ENCODE results near the gene TMTC1.
"Not testable (repeated sequence)": the region's sequence is repeated elsewhere in the genome, so short reads cannot be mapped to it uniquely, and the experiment has no call there.

The TMTC1 gene

GRCh38 chr12:29656762-29657538, 126.8 kb downstream of the TMTC1 start:
- no peak for DNase-seq

DNA sequence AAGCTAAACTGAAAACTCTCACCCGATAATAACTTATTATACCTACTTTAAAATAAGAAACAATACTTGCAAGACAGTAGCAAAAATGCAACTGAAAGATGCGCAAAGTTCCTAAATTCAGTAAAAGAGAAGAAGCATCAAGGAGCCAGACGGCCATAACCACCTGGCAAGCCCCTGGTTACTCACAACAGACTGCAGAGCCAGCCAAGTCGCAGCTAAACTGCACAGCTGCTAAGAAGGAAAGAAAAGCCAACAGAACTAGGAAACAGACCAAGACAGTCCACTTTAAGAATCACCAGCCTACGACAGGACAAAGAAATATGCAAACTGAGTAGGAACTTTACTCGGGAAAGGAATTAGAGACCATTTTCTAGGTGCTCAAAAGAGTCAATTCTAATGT, 127.9 kb downstream of the TMTC1 start:
- no peak for DNase-seq

GRCh38 chr12:29653286-29653685, 130.5 kb downstream of the TMTC1 start:
- DNase-seq: no peak

GRCh38 chr12:29650371-29650770, 133.4 kb downstream of the TMTC1 start:
- no peak for DNase-seq

GRCh38 chr12:29649722-29650121, 134.0 kb downstream of the TMTC1 start:
- DNase-seq: no peak

DNA sequence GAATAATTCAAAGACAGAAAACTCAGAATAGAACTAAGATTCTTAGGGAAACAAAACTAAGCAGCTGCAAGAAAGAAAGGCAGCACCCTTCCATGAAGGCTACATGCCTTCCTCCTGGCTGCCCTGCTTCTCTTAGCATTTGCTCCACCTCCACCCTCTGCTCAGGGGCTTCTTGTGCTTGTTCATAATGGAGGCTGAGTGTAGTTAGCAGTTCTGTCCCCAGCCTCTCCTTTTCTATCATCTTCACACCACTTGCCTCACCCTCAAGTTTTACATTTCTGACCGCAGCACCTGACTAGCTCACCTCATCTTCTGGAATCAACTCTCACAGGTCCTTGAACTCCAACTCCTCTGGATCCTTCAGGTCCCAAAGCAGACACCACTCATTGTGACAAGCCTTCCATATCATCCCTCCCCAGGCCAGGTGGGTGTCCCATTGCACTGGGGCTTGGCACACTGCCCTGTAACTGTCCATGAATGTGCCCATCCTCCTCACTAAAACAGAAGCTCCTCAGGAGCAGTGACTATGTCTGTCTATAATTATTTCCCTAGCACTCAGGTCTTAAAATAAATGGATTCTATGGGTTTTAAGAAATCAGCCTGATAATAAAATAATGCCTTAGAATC, 139.1 kb downstream of the TMTC1 start:
- DNase-seq: no peak

DNA sequence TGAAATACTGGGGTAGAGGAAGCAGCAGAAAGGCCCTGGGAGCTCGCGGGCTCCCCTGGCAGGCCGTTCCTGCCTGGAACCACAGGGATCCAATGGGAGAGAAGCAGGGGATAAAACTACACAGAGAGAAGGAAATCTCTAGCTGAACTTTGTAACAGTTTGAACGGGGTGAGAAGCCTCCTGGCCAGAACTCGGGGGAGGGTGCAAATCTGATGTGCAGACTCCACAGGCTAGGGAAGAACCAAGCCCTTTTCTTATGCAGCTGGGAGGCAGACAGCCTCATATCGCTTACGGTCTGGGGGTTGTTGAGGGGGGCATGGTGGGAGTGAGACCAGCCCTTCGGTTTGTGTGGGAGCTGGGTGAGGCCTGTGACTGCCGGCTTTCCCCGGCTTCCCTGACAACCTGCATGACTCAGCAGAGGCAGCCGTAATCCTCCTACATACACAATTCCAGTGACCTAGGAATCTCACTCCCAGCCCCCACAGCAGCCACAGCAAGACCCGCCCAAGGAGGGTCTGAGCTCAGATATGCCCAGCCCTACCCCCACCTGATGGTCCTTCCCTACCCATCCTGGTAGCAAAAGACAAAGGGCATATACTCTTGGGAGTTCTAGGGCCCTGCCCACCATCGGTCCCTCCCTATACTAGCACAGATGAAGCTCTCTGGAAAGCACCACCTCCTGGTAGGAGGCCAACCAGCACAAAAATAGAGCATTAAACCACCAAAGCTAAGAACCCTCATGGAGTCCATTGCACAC, 143.0 kb downstream of the TMTC1 start:
- DNase-seq: no peak

DNA sequence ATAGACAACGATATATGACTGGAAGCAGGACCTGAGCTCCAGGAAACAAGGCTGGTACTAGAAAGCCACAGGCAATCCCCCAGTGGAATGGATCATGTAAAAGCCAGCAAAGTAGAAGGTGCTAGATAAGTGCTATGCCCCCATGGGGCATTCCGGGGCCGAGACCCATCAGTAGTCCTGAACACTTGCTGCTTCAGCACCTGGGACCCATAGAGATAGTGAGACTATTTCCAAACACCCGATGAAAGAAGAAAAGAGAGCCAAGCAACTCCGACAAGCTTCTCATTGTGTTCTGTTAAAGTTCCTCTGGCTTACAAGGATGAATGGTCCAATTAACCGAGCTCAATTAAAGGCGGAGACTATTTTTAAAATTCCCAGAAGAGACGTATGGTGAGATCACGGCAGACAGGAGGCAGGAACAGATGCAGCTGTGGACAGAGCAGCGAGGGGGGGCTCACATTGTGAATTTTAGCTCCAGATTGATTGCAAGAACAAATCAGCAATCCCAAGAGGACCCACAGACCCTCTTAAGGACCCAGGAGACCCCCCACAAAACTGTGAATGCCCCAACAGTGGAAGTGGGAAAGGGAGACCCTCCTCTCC, 143.7 kb downstream of the TMTC1 start:
- no peak for DNase-seq

- no peak for DNase-seq
Measured at GRCh38 chr12:29638528-29638927, 145.2 kb downstream of the TMTC1 start.

DNA sequence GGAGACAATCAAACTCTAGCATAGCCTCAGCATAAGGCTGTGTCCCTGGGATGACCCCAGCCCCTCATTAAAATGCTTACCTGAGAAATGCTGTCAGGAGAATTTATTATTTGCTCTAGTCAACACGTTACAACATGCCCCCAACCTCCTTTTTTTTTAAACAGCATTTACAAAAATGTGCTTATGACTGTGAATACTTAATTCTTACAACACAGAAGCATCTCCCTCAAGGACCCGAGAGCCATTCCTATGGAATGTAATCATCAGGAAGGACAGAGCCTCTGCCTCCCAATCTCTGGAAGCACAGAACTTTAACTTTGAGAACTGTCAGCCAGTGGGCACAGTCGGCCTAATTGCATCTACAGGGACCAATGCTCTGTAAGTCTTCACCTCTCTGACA, 149.7 kb downstream of the TMTC1 start:
- no peak for DNase-seq

DNA sequence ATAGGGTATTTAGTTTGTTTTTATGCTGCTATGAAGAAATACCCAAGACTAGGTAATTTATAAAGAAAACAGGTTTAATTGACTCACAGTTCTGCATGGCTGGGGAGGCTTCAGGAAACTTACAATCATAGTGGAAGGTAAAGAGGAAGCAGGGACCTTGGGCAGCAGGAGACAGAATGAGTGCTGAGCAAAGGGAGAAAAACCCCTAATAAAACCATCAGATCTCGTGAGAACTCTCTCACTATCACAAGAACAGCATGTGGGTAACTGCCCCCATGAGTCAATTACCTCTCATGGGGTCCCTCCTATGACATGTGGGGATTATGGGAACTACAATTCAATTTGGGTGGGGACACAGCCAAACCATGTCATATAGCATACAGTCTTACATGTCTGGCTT, 153.6 kb downstream of the TMTC1 start:
- not testable (repeated sequence) for DNase-seq

DNA sequence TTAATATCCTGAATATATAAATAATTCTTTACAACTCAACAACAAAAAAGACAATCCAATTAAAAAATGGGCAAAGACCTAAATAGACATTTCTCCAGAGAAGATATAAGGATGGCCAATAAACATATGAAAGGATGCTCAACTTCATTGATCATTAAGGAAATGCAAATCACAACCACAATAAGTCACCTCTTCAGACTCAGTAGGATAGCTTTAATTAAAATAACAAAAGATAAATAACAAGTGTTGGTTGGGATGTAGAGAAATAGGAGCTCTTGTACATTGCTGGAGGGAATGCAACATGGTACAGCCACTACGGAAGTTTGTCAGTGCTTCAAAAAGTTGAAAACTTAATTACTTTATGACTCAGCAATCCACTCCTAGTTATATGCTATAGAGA, 156.5 kb downstream of the TMTC1 start:
- DNase-seq: no peak

DNA sequence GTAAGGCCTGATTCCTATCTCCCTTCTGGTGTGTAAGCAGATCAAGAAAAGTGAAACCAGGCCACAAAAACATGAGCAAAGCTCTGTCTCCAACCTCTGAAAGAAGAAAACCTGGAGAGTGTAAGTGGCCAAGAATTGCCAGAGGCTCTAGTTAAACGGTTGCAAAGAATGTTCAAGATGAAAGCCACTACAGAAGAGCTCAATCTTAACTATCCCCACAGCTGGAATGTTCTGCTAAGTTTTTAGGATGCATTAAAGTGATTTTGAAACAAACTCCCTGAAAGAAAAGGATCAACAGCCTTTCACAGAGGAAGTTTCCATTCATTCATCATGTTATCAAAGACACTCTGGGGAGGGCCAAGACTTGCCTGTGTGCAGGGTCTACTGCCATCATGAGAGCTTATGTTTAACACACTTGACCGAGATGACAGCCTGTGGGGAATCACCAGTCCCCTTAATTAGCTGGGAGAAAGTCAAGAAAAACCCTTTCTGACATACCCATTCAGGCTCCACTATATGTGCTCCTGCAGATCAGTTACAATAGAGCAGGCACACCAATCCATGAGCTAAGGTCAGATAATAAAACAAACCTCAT, 158.3 kb downstream of the TMTC1 start:
- no peak for DNase-seq

- DNase-seq: no peak
Measured at GRCh38 chr12:29622251-29622650, 161.5 kb downstream of the TMTC1 start.

DNA sequence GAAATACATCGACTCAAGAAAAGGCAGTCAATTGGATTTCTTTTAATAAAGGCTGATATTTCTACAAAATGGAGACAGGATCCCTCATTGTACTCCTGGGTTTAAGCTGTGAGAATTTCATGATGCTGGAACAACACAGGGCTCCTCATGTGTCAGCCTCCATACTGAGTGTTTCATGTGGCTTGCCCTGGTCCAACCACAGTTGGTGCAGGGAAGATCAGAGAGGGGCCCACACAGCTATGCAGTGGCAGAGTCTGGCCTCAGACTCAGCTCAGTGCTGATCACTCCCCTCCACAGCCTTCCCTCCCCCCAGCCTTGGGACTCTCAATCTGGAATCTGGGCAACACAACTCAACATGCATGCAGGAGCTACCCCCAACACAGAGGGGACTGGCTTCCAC, 163.7 kb downstream of the TMTC1 start:
- DNase-seq: no peak

GRCh38 chr12:29617407-29617803, 166.3 kb downstream of the TMTC1 start:
- DNase-seq: no peak

DNA sequence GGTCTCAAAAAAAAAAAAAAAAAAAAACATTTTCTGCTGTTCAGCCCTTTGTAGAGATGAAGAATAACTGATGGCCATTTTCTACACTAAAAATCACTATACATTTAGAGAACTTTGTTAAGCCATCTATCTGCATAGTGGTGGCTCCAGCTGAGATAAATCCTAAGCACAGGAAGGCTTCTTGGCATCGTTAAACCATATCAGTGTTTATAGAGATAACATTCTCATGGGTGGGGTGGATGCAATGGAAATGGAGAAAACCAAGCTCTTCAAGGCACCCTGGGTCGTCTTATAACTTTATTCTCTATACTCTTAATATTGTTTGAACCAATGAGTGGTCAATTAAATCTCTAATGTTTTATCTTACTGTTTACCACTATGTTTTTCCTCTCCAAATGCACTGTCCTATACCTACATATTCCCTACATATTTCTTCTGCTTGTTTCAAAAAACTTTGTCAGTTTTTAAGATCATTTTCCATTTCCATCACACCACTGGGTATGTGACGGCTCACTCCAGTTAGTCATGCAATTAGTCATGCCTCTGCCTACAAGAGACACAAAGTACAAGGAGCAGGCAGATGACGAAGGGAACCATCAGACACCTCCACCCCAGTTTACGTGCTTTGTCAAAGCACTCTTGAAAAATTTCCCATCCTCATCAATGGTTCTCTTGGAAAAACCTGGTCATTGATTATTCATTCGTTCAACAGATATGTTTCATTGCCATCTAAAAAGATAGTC, 166.9 kb downstream of the TMTC1 start:
- peak; percentile 7 for DNase-seq

GRCh38 chr12:29614694-29615325, 168.9 kb downstream of the TMTC1 start:
- no peak for DNase-seq

DNA sequence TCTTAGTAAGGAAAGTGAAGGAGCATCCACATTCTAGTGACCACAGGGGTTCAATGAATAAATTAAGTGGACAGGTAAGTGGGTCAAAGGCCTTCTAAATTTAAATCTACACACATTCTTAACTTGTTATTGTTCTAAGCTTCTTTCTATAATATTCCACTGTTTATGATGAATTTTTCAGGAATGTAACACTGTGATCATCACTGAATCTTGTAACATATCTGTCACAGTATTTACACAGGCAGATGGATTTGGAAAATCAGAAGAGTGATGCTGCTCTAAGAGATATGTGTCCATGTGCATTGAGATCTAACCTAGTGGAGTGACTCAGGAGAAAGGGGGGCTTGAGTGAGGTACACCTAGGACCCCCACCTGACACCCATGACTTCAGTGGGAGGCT, 170.8 kb downstream of the TMTC1 start:
- DNase-seq: no peak

GRCh38 chr12:29611906-29612305, 171.8 kb downstream of the TMTC1 start:
- DNase-seq: no peak

DNA sequence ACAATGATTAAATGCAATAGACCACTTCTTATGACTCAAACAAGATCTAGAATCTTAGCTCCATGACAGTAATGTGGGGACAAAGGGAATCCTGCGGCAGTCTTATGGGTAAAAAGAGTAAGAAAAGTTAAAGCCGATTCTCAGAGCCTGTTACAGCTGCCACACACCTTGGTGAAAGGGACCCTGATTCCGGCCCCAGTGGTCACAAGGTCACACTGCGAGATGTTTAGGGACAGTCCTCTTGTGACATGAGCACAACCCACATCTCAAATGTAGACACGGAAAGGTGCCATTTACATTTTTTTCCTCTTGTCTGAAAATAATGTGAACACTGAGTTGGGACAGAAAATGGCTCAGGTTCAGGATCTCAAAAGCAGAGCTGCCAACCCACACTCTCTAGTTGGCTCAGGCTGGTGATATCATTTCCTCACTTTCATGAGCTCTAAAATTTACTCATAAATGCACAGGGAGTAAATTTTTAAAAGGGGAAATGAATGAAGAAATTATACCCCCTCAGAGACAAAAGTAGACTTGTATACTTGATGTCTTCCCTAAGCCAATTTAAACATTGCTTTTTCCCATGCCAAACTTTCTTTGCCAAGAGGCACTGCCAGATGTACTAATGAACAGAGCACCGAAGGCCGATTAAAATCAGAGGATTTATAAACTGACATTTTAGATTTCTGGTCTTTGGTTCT, 173.1 kb downstream of the TMTC1 start:
- no peak for DNase-seq

Data from stimulated activated CD4-positive, alpha-beta T cell treated with anti-CD3 and anti-CD28 coated beads, Interleukin-1b, Interleukin-23, amount 100 ng/mL, for 48 hours (primary cell).